Neural cell (in vitro differentiated cells): ENCODE results near the gene SMPD3. TPM values are rescaled to one million over a fixed set of nuclear protein-coding genes. Genes with fewer than 3 reads are reported as not detected.

Source experiments
- H2AFZ ChIP-seq: fragments of 200-600, 300-800 bp; sonication (generic), shearing (Covaris generic); 2 replicates; pipeline ENCODE4 v1.6.0; 2014; ENCODE audit warnings: low read depth, mild to moderate bottlenecking, antibody characterized with exemption, low read length, moderate library complexity
- H3F3A ChIP-seq: fragments of 200-600 bp; shearing (Covaris generic); 2 replicates; pipeline ENCODE4 v1.6.1; 2016; ENCODE audit warnings: mild to moderate bottlenecking, moderate library complexity, mixed read lengths, antibody characterized with exemption, low read length; ENCODE audit not compliant: insufficient read depth, poor library complexity, severe bottlenecking
- H3K27ac ChIP-seq: fragments of 200-600, 300-800 bp; sonication (generic), shearing (Covaris generic); 2 replicates; pipeline ENCODE4 v1.5.1; 2014; ENCODE audit warnings: mild to moderate bottlenecking, low read length, moderate library complexity
- H3K27me3 ChIP-seq: fragments of 300-800, 200-600 bp; sonication (generic), shearing (Covaris generic); 2 replicates; pipeline ENCODE4 v1.6.0; 2014; ENCODE audit warnings: mild to moderate bottlenecking, low read depth, low read length, moderate library complexity; ENCODE audit not compliant: insufficient read depth
- H3K36me3 ChIP-seq: fragments of 300-800, 200-600 bp; sonication (generic), shearing (Covaris generic); 2 replicates; pipeline ENCODE4 v1.5.1; 2014; ENCODE audit warnings: mild to moderate bottlenecking, antibody characterized with exemption, low read length, moderate library complexity; ENCODE audit not compliant: insufficient read depth
- H3K4me2 ChIP-seq: fragments of 300-800, 200-600 bp; sonication (generic), shearing (Covaris generic); 2 replicates; pipeline ENCODE4 v1.6.0; 2014; ENCODE audit warnings: mild to moderate bottlenecking, low read length
- H3K4me3 ChIP-seq: fragments of 300-800, 200-600 bp; sonication (generic), shearing (Covaris generic); 2 replicates; pipeline ENCODE4 v1.5.1; 2014; ENCODE audit warnings: mild to moderate bottlenecking, low read length, moderate library complexity
- H3K79me2 ChIP-seq: fragments of 200-600 bp; shearing (Covaris generic); replicated peaks from 2 replicates; pipeline ENCODE4 v1.6.0; 2014; ENCODE audit warnings: mild to moderate bottlenecking, low read length, moderate library complexity; ENCODE audit not compliant: insufficient read depth
- H3K9ac ChIP-seq: fragments of 300-800, 200-600 bp; sonication (generic), shearing (Covaris generic); 2 replicates; pipeline ENCODE4 v1.6.1; 2016; ENCODE audit warnings: mild to moderate bottlenecking, low read length, mixed read lengths
- H3K9me2 ChIP-seq: fragments of 200-600 bp; shearing (Covaris generic); 2 replicates; pipeline ENCODE4 v1.6.1; 2016; ENCODE audit warnings: mild to moderate bottlenecking, low read length, mixed read lengths; ENCODE audit not compliant: insufficient read depth
- H3K9me3 ChIP-seq: fragments of 200-600, 300-800 bp; sonication (generic), shearing (Covaris generic); 2 replicates; pipeline ENCODE4 v1.6.1; 2016; ENCODE audit warnings: mild to moderate bottlenecking, mixed run types, low read length, moderate library complexity, mixed read lengths
- H4K20me1 ChIP-seq: fragments of 200-600 bp; shearing (Covaris generic); 2 replicates; pipeline ENCODE4 v1.6.1; 2016; ENCODE audit warnings: mild to moderate bottlenecking, mixed run types; ENCODE audit not compliant: insufficient read depth
- EP300 ChIP-seq: fragments of 450-650 bp; conservative IDR thresholded peaks from 2 replicates; pipeline ENCODE4 v1.6.1; 2014; ENCODE audit warnings: antibody characterized with exemption, mild to moderate bottlenecking, moderate library complexity; ENCODE audit not compliant: poor library complexity, severe bottlenecking
- MXI1 ChIP-seq: fragments of 450-650 bp; conservative IDR thresholded peaks from 2 replicates; pipeline ENCODE4 v1.6.1; 2014; ENCODE audit warnings: antibody characterized with exemption, mild to moderate bottlenecking; ENCODE audit not compliant: poor library complexity, severe bottlenecking
- SMC3 ChIP-seq: fragments of 450-650 bp; conservative IDR thresholded peaks from 2 replicates; pipeline ENCODE4 v1.6.1; 2014; ENCODE audit warnings: antibody characterized with exemption, mild to moderate bottlenecking, moderate library complexity; ENCODE audit not compliant: poor library complexity
- TAF1 ChIP-seq: IDR thresholded peaks from 2 replicates; pipeline ENCODE4 v1.6.1; 2012; ENCODE audit warnings: low read depth
- polyA plus RNA-seq: library from polyadenylated mRNA; depleted of rRNA; stranded (reverse); fragments of >200 nt; gene quantifications from 2 replicates; pipeline ENCODE4 v1.2.3, GENCODE V29; 2014
- TF ChIP-seq, protein P1 (sequence below): fragments of 450-650 bp; IDR thresholded peaks from 2 replicates; pipeline ENCODE4 v1.5.1; 2014; ENCODE audit warnings: antibody characterized with exemption, mild to moderate bottlenecking, moderate library complexity; ENCODE audit not compliant: poor library complexity, severe bottlenecking
- TF ChIP-seq, protein P2 (sequence below): IDR thresholded peaks from 2 replicates; pipeline ENCODE4 v1.6.1; 2012; ENCODE audit warnings: borderline replicate concordance

The SMPD3 gene
- polyA plus RNA-seq, 1 donor from 2014 or later = 42.7 TPM

- TF ChIP-seq EP300 = no peak
- TF ChIP-seq, protein P1, sequence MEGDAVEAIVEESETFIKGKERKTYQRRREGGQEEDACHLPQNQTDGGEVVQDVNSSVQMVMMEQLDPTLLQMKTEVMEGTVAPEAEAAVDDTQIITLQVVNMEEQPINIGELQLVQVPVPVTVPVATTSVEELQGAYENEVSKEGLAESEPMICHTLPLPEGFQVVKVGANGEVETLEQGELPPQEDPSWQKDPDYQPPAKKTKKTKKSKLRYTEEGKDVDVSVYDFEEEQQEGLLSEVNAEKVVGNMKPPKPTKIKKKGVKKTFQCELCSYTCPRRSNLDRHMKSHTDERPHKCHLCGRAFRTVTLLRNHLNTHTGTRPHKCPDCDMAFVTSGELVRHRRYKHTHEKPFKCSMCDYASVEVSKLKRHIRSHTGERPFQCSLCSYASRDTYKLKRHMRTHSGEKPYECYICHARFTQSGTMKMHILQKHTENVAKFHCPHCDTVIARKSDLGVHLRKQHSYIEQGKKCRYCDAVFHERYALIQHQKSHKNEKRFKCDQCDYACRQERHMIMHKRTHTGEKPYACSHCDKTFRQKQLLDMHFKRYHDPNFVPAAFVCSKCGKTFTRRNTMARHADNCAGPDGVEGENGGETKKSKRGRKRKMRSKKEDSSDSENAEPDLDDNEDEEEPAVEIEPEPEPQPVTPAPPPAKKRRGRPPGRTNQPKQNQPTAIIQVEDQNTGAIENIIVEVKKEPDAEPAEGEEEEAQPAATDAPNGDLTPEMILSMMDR = no peak
- TF ChIP-seq MXI1 = no peak
- Histone ChIP-seq H3K79me2 (no peaks in the 10 kb centered on the region), H4K20me1 (no peaks in the 10 kb centered on the region), H3K4me3 (no peak overlapping the region), H3K9me3 (no peaks in the 10 kb centered on the region), H2AFZ (no peak overlapping the region), H3K9me2 (no peaks in the 10 kb centered on the region), H3K36me3 (no peaks in the 10 kb centered on the region), H3K4me2 (no peak overlapping the region), H3K9ac (no peak overlapping the region), H3K27ac (no peak overlapping the region), H3F3A (no peaks in the 10 kb centered on the region), H3K27me3 (no peaks in the 10 kb centered on the region)
Observed at GRCh38 chr16:68470461-68471150, 22.3 kb upstream of the SMPD3 start.

DNA sequence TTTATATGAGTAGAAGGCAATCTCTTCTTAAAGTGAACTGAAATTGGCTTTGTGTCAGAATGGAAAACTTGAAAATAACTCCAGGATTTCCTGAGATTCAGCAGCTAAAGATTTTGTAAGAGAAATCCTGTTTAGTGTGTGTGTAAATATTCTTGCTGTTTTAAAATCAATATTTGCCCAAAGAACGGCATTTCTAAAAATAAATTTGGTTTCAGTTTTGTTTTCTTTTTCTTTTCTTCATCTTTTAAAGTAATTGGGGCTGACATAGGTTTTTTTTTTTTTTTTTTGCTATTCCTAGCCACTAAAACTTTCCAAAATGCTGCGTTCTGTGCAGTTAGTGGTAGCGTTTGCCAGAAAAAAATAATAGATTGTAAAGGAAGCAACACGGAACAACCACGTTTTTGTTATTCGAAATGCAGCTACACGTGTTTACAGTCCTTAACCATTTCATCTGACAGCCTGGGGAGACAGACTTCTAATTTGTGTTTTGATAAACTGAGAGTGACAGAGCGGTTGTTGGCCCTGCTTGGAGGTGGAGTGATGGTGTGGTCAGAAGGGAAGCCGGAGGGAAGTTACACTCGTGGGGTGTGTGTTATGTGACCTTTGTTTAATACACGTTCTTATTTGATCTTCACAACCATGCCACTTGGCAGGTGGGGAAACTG, 21.6 kb upstream of the SMPD3 start:
- H3K4me3 ChIP-seq = no peak overlapping the region
- H3K9me2 ChIP-seq = no peaks in the 10 kb centered on the region
- H3K36me3 ChIP-seq = no peaks in the 10 kb centered on the region
- H2AFZ ChIP-seq = no peak overlapping the region
- no peaks in the 10 kb centered on the region for H3K79me2 ChIP-seq
- no peak overlapping the region for H3K4me2 ChIP-seq
- H3F3A ChIP-seq = no peaks in the 10 kb centered on the region
- H3K27me3 ChIP-seq = no peaks in the 10 kb centered on the region
- H4K20me1 ChIP-seq = no peaks in the 10 kb centered on the region
- no peak overlapping the region for H3K9ac ChIP-seq
- TF ChIP-seq TAF1 (no peak), SMC3 (no peak), EP300 (no peak), MXI1 (no peak)
- TF ChIP-seq, protein P1 = no peak
- TF ChIP-seq, protein P2, sequence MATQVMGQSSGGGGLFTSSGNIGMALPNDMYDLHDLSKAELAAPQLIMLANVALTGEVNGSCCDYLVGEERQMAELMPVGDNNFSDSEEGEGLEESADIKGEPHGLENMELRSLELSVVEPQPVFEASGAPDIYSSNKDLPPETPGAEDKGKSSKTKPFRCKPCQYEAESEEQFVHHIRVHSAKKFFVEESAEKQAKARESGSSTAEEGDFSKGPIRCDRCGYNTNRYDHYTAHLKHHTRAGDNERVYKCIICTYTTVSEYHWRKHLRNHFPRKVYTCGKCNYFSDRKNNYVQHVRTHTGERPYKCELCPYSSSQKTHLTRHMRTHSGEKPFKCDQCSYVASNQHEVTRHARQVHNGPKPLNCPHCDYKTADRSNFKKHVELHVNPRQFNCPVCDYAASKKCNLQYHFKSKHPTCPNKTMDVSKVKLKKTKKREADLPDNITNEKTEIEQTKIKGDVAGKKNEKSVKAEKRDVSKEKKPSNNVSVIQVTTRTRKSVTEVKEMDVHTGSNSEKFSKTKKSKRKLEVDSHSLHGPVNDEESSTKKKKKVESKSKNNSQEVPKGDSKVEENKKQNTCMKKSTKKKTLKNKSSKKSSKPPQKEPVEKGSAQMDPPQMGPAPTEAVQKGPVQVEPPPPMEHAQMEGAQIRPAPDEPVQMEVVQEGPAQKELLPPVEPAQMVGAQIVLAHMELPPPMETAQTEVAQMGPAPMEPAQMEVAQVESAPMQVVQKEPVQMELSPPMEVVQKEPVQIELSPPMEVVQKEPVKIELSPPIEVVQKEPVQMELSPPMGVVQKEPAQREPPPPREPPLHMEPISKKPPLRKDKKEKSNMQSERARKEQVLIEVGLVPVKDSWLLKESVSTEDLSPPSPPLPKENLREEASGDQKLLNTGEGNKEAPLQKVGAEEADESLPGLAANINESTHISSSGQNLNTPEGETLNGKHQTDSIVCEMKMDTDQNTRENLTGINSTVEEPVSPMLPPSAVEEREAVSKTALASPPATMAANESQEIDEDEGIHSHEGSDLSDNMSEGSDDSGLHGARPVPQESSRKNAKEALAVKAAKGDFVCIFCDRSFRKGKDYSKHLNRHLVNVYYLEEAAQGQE = no peak
- H3K9me3 ChIP-seq = no peaks in the 10 kb centered on the region
- no peak overlapping the region for H3K27ac ChIP-seq
